ENCODE data around the gene TMEM128. TPM values are rescaled to one million over a fixed set of nuclear protein-coding genes. Genes with fewer than 3 reads are reported as not detected.
"Not testable (repeated sequence)": the region's sequence is repeated elsewhere in the genome, so short reads cannot be mapped to it uniquely, and the experiment has no call there.

TMEM128 gene
- total RNA-seq, 2 donors from 2014 or later = 16.9 to 18.7 TPM

- Histone ChIP-seq H3K9ac (ENCODE audit: low read depth in 2 of 2, low read length in 2 of 2) (no peak within 1 kb of the TSS), H3K27me3 (peaks cover 17% of the 10 kb centered on the region), H3K36me3 (no peaks in the 10 kb centered on the region), H3K4me1 (no peaks in the 10 kb centered on the region), H3K27ac (no peak within 1 kb of the TSS), H3K4me3 (no peak within 1 kb of the TSS), H3K9me3 (no peaks in the 10 kb centered on the region)
- intact Hi-C loops (cut with DNase I) = no loop called here
- DNase-seq = no peak
- TF ChIP-seq CTCF (IDR thresholded peaks at IDR 0.05) = no peak
These were observed 21.2 kb downstream of the TMEM128 start, which contains the start of gene OTOP1 for GRCh38 chr4:4226606-4227438. Gene OTOP1 (minus strand): TSS chr4:4226929. CDS start chr4:4226864, 65 bp downstream.

GRCh38 chr4:4225915-4226605 is 22.0 kb downstream of the TMEM128 start:
- no peak overlapping the region for H3K27ac ChIP-seq
- no peak overlapping the region for H3K4me3 ChIP-seq
- DNase-seq = no peak
- intact Hi-C loops (cut with DNase I) = no loop called here
- no peaks in the 10 kb centered on the region for H3K4me1 ChIP-seq
- no peaks in the 10 kb centered on the region for H3K36me3 ChIP-seq
- H3K27me3 ChIP-seq = peaks cover 17% of the 10 kb centered on the region
- no peaks in the 10 kb centered on the region for H3K9me3 ChIP-seq
- TF ChIP-seq CTCF (IDR thresholded peaks at IDR 0.05) = no peak
- no peak overlapping the region for H3K9ac ChIP-seq (ENCODE audit: low read depth in 2 of 2, low read length in 2 of 2)

DNA sequence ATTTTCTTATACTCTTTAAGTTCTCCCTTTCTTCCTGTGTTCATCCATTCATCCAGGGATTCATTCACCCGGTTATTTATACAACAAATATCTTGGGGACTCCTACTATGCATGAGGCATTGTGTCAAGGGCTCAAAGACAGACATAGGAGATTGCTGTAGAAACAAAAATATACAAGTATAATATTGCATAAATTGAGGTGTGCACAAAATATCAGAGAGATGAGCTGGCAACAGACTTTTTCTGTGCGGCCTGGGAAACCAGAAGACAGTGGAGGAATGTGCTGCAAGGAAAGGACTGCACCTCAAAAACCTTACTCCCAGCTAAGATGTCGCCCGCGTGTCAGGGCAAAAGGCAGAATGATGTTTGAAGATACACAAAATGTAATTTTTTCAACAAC is 30.9 kb downstream of the TMEM128 start:
- no peak for DNase-seq
- H3K9ac ChIP-seq (ENCODE audit: low read depth in 2 of 2, low read length in 2 of 2) = no peak overlapping the region
- no peaks in the 10 kb centered on the region for H3K9me3 ChIP-seq
- intact Hi-C loops (cut with DNase I) = no loop called here
- no peaks in the 10 kb centered on the region for H3K4me1 ChIP-seq
- no peaks in the 10 kb centered on the region for H3K36me3 ChIP-seq
- no peaks in the 10 kb centered on the region for H3K27me3 ChIP-seq
- no peak for TF ChIP-seq CTCF (IDR thresholded peaks at IDR 0.05)
- no peak overlapping the region for H3K4me3 ChIP-seq
- no peak overlapping the region for H3K27ac ChIP-seq

GRCh38 chr4:4216648-4217047 is 31.4 kb downstream of the TMEM128 start:
- no peak for DNase-seq
- TF ChIP-seq CTCF (IDR thresholded peaks at IDR 0.05) = no peak
- H3K27ac ChIP-seq = no peak overlapping the region
- H3K27me3 ChIP-seq = no peaks in the 10 kb centered on the region
- H3K36me3 ChIP-seq = no peaks in the 10 kb centered on the region
- no peaks in the 10 kb centered on the region for H3K9me3 ChIP-seq
- no peak overlapping the region for H3K4me3 ChIP-seq
- intact Hi-C loops (cut with DNase I) = no loop called here
- no peaks in the 10 kb centered on the region for H3K4me1 ChIP-seq
- H3K9ac ChIP-seq (ENCODE audit: low read depth in 2 of 2, low read length in 2 of 2) = no peak overlapping the region

- intact Hi-C loops (cut with DNase I) = not testable (repeated sequence)
These were observed 34.3 kb downstream of the TMEM128 start for GRCh38 chr4:4213674-4214073.

DNA sequence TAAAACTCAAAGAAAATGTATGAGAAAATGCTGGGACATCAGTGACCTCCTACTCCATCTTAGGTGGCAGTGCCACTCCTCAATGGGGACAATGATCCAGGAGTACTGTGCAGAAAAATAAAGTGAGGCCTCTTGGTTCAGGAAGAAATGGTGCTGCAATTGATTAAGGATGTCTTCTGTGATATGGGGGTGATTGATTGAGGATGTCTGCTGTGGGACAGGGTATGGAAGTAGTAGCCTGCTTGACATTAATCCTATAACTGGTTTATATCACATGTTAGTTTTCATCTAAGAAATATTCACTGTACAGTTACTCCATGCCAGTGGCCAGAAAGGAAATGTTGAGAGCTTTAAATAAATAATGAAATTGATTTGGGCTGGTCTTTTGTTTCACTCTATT is 41.8 kb downstream of the TMEM128 start:
- TF ChIP-seq CTCF (IDR thresholded peaks at IDR 0.05) = no peak
- H3K27me3 ChIP-seq = no peaks in the 10 kb centered on the region

More at GRCh38 chr4:4213674-4214073, 34.3 kb downstream of the TMEM128 start:
- not testable (repeated sequence) for H3K27ac ChIP-seq; H3K9me3 ChIP-seq; H3K4me1 ChIP-seq; DNase-seq; H3K36me3 ChIP-seq; H3K9ac ChIP-seq (ENCODE audit: low read depth in 2 of 2, low read length in 2 of 2); H3K27me3 ChIP-seq; H3K4me3 ChIP-seq

More for the DNA sequence above, 41.8 kb downstream of the TMEM128 start:
- Histone ChIP-seq H3K36me3 (no peaks in the 10 kb centered on the region), H3K27ac (no peak overlapping the region), H3K4me3 (no peak overlapping the region), H3K9me3 (no peaks in the 10 kb centered on the region), H3K9ac (ENCODE audit: low read depth in 2 of 2, low read length in 2 of 2) (no peak overlapping the region), H3K4me1 (no peaks in the 10 kb centered on the region)
- intact Hi-C loops (cut with DNase I) = no loop called here
- no peak for DNase-seq

Data from colonic mucosa (tissue), 4 donors.